Thyroid gland (tissue), 4 donors: Measurements from ENCODE around the gene CR1.

Experiments used
- CTCF ChIP-seq, 6 experiments: fragments of 200-600 bp in 3 of 6; fragments of 450-650 bp in 3 of 6; sonication (generic) in 3 of 6; IDR thresholded peaks; one replicate each; pipeline ENCODE4 v1.5.1; 2016 to 2019; ENCODE audit warnings: antibody characterized with exemption in 6 of 6, mild to moderate bottlenecking in 2 of 6, inconsistent platforms in 1 of 6, moderate library complexity in 1 of 6
- POLR2A ChIP-seq, 2 donors: fragments of 450-650 bp; IDR thresholded peaks; one replicate each; pipeline ENCODE4 v1.6.1; 2017; ENCODE audit warnings: antibody characterized with exemption in 2 of 2, mild to moderate bottlenecking in 2 of 2, moderate library complexity in 1 of 2

GRCh38 chr1:207497941-207498340, 2.0 kb downstream of the CR1 start:
- no peak for TF ChIP-seq CTCF (IDR thresholded peaks at IDR 0.05)
- TF ChIP-seq POLR2A (IDR thresholded peaks at IDR 0.05), result no peak
